Measurements from ENCODE around the gene ITFG1. TPM values are rescaled to one million over a fixed set of nuclear protein-coding genes. Genes with fewer than 3 reads are reported as not detected.

Gene ITFG1
- total and polyA plus RNA-seq, 2 of the 13 experiments (the other 11 are each of a cell fraction or from before 2014, with no cell fraction given) = 74.5 to 150 TPM

DNA sequence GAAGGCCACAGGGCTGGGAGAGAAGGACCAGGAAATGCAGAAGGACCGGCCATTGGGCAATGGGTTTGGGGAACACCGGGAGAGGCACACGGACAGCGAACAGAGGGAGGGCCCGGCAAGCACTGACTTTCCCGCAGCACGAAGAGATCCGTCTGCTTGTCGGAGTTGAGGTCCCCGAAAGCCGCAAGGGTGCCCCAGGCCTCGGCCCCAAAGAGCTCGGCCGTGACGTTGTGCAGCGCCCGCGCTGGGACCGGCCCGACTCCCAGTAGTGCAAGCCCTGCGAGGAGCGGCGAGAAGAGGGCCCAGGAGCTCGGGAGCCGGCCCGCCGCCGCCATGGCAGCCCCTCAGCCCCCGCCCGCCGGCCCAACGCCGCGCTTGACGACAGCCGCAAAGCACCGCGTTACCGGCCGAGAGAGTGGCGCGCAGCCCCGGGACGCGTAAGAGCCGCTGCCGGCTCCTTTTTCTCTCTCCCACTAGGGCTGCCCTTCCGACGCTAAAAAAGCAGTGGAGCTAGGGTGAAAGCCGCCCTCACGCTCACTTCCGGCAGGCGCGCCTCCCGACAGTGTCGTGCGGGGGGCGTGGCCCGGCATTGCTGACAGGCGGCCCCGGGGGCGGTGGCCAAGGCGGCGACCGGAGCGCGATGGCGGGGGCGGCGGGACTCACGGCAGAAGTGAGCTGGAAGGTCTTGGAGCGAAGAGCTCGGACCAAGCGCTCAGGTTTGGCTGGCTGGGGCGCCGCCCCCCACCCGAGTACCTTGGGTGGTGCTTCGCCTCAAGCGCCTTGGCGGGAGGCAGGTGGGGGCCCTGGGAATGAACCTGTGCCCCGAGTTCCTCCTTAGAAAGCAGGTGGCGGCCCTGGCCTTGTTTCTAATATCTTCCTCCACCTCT, at the start of gene ITFG1, which contains the start of gene PHKB (continued):
- TF ChIP-seq, protein P1, sequence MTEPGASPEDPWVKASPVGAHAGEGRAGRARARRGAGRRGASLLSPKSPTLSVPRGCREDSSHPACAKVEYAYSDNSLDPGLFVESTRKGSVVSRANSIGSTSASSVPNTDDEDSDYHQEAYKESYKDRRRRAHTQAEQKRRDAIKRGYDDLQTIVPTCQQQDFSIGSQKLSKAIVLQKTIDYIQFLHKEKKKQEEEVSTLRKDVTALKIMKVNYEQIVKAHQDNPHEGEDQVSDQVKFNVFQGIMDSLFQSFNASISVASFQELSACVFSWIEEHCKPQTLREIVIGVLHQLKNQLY (CRISPR knock-in tag; IDR thresholded peaks at IDR 0.05) = no peak
- TF ChIP-seq BCL6 (CRISPR knock-in tag; IDR thresholded peaks at IDR 0.05) (peak; percentile 61), ZMYM3 (CRISPR knock-in tag; IDR thresholded peaks at IDR 0.05) (no peak; the same call in 1 of the 2 replicates), CAMTA2 (CRISPR knock-in tag; IDR thresholded peaks at IDR 0.05; ENCODE audit: borderline replicate concordance) (no peak), POLR2G (IDR thresholded peaks at IDR 0.05; ENCODE audit: low read depth, low read length) (peak; percentile 90), RARG (CRISPR knock-in tag; IDR thresholded peaks at IDR 0.05; ENCODE audit: low read depth) (no peak), THAP9 (CRISPR knock-in tag; IDR thresholded peaks at IDR 0.05; ENCODE audit: borderline replicate concordance) (no peak; the same call in 1 of the 2 replicates), ZNF704 (CRISPR knock-in tag; IDR thresholded peaks at IDR 0.05; ENCODE audit: borderline replicate concordance) (no peak), NR1H2 (CRISPR knock-in tag; IDR thresholded peaks at IDR 0.05; ENCODE audit: borderline replicate concordance, low read depth) (0 out of 2 replicates have a peak, but pooled peaks have one; percentile 73), EED (CRISPR knock-in tag; IDR thresholded peaks at IDR 0.05) (no peak; the same call in 1 of the 2 replicates), ZNF800 (CRISPR knock-in tag; IDR thresholded peaks at IDR 0.05) (0 out of 2 replicates have a peak, but pooled peaks have one; percentile 67), ZNF354B (CRISPR knock-in tag; IDR thresholded peaks at IDR 0.05) (no peak), FOXO1 (CRISPR knock-in tag; IDR thresholded peaks at IDR 0.05) (peak; percentile 44; the same call in 1 of the 2 replicates), ZGPAT (CRISPR knock-in tag; IDR thresholded peaks at IDR 0.05) (peak; percentile 91; the same call in 1 of the 2 replicates), ZBTB7B (CRISPR knock-in tag; IDR thresholded peaks at IDR 0.05) (no peak), TERF1 (CRISPR knock-in tag; IDR thresholded peaks at IDR 0.05) (no peak; the same call in none of the 2 replicates), MLLT10 (CRISPR knock-in tag; IDR thresholded peaks at IDR 0.05) (no peak), ZNF431 (CRISPR knock-in tag; IDR thresholded peaks at IDR 0.05; ENCODE audit: borderline replicate concordance, low read depth) (no peak), MATR3 (CRISPR knock-in tag; IDR thresholded peaks at IDR 0.05) (no peak)

Measured in HepG2 (cell line).